ENCODE data around the gene OTOF. TPM values are rescaled to one million over a fixed set of nuclear protein-coding genes. Genes with fewer than 3 reads are reported as not detected.
A peak's percentile ranks its signal among the peaks of the same experiment; 100 is the strongest.

The OTOF gene
- total and polyA plus RNA-seq, 2 donors (not counting 3 experiments of a cell fraction or from before 2014, with no cell fraction given): 0.06 to 0.22 TPM

DNA sequence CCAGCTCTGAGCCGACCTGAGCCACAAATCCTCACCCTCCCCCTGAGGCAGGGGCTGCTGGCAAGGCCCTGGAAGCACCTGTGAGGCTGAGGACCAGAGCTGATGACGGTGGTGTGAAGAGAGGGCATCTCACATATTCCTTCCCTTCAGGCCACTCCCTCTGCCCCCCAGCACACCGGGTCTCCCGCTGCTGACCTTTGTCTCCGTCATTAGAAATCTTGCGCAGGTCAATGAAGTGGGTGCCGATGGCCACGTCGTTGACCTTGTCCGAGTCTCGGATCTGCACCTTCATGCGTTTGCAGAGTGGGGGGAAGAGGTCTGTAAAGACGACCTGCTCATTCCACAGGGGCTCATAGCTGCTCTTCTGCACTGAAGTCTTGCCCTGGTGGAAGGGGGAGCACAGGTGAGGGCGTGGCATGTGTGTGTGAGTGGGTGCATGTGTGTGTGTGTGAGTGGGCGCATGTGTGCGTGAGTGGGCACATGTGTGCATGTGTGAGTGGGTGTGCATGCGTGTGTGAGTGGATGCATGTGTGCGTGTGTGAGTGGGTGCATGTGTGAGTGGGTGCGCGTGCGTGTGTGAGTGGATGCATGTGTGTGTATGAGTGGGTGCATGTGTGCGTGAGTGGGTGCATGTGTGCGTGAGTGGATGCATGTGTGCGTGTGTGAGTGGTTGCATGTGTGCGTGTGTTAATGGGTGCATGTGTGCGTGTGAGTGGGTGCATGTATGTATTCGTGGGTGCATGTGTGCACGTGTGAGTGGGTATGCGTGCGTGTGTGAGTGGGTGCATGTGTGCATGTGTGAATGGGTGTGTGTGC, 4.5 kb upstream of the OTOF start:
- Histone ChIP-seq H3K4me3 (replicated peaks in 1 of 3; ENCODE audit: insufficient read depth in 1 of 3, low read depth in 1 of 3, low read length in 3 of 3) (no peak overlapping the region), H2AFZ (ENCODE audit: low read depth, low read length) (no peak overlapping the region), H3K79me2 (ENCODE audit: control insufficient read depth, insufficient read depth, low read length) (no peaks in the 10 kb centered on the region), H3K27me3 (ENCODE audit: control insufficient read depth in 2 of 2, insufficient read depth in 2 of 2, low read length in 2 of 2) (no peaks in the 10 kb centered on the region), H3K9ac (replicated peaks; ENCODE audit: extremely low read depth, insufficient read depth, low read length) (no peak overlapping the region), H3K27ac (ENCODE audit: insufficient read depth, low read depth, low read length) (no peak overlapping the region), H3K4me1 (ENCODE audit: control insufficient read depth, extremely low read depth, insufficient read depth, low read length) (no peaks in the 10 kb centered on the region), H3K9me3 (replicated peaks; ENCODE audit: control insufficient read depth, insufficient read depth, low read length) (no peaks in the 10 kb centered on the region), H4K20me1 (replicated peaks; ENCODE audit: control insufficient read depth, extremely low read depth, insufficient read depth, low read length) (no peaks in the 10 kb centered on the region), H3K4me2 (ENCODE audit: insufficient read depth, low read length) (no peak overlapping the region), H3K36me3 (ENCODE audit: control insufficient read depth in 2 of 2, extremely low read depth in 1 of 2, insufficient read depth in 2 of 2, low read length in 2 of 2) (no peaks in the 10 kb centered on the region), H3K9me1 (replicated peaks; ENCODE audit: control insufficient read depth, extremely low read depth, insufficient read depth, low read length) (no peaks in the 10 kb centered on the region)
- DNase-seq (ENCODE audit: low read depth, low spot score) (no peak), FAIRE-seq (no peak)
- dilution Hi-C loops (cut with MboI; ENCODE audit: extremely low pct_ligation_motif_present, low sequenced_read_pairs) (no loop called here), intact Hi-C loops (cut with micrococcal nuclease) (no loop called here)
- CTCF ChIA-PET: interaction anchor here (1.2 kb wide), 1 partner anchor 15 kb away, joined by 3 read pairs; no protein-coding TSS in a partner anchor
- no peak for TF ChIP-seq GATA2 (IDR thresholded peaks at IDR 0.05; ENCODE audit: insufficient read depth, insufficient read length, low read depth, low read length)
- TF ChIP-seq, protein P1, sequence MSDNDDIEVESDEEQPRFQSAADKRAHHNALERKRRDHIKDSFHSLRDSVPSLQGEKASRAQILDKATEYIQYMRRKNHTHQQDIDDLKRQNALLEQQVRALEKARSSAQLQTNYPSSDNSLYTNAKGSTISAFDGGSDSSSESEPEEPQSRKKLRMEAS (IDR thresholded peaks at IDR 0.05; ENCODE audit: insufficient read depth, insufficient read length): peak; percentile 52
- TF ChIP-seq, protein P2, sequence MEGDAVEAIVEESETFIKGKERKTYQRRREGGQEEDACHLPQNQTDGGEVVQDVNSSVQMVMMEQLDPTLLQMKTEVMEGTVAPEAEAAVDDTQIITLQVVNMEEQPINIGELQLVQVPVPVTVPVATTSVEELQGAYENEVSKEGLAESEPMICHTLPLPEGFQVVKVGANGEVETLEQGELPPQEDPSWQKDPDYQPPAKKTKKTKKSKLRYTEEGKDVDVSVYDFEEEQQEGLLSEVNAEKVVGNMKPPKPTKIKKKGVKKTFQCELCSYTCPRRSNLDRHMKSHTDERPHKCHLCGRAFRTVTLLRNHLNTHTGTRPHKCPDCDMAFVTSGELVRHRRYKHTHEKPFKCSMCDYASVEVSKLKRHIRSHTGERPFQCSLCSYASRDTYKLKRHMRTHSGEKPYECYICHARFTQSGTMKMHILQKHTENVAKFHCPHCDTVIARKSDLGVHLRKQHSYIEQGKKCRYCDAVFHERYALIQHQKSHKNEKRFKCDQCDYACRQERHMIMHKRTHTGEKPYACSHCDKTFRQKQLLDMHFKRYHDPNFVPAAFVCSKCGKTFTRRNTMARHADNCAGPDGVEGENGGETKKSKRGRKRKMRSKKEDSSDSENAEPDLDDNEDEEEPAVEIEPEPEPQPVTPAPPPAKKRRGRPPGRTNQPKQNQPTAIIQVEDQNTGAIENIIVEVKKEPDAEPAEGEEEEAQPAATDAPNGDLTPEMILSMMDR (IDR thresholded peaks at IDR 0.05; ENCODE audit: extremely low read depth in 1 of 2, insufficient read depth in 1 of 2, low read depth in 1 of 2, low read length in 2 of 2): no peak
- BruUV-seq (replicated peaks): no TSS peak
- POLR2A ChIA-PET: no interaction called here

DNA sequence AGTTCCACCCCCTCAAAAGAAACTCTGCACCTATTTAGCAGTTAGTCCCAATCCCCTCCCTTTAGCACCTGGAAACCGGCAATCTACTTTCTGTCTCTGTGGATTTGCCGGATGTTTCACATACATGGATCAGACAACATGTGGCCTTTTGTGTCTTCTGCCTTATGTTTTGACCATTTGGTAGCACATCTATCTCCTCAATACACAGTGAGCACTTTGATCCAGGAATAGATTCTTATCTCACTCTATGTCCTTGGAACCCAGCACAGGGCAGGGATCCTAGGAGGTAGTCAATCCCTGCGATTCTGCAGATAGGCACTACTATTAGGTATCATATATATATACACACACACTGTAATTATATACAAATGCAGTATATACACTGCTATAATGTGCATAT, 3.8 kb upstream of the OTOF start:
- Histone ChIP-seq H3K9ac (replicated peaks; ENCODE audit: extremely low read depth, insufficient read depth, low read length) (no peak overlapping the region), H3K4me1 (ENCODE audit: control insufficient read depth, extremely low read depth, insufficient read depth, low read length) (no peaks in the 10 kb centered on the region), H4K20me1 (replicated peaks; ENCODE audit: control insufficient read depth, extremely low read depth, insufficient read depth, low read length) (no peaks in the 10 kb centered on the region), H3K4me2 (ENCODE audit: insufficient read depth, low read length) (no peak overlapping the region), H3K9me1 (replicated peaks; ENCODE audit: control insufficient read depth, extremely low read depth, insufficient read depth, low read length) (no peaks in the 10 kb centered on the region), H3K4me3 (replicated peaks in 1 of 3; ENCODE audit: insufficient read depth in 1 of 3, low read depth in 1 of 3, low read length in 3 of 3) (no peak overlapping the region), H3K79me2 (ENCODE audit: control insufficient read depth, insufficient read depth, low read length) (no peaks in the 10 kb centered on the region), H3K36me3 (ENCODE audit: control insufficient read depth in 2 of 2, extremely low read depth in 1 of 2, insufficient read depth in 2 of 2, low read length in 2 of 2) (no peaks in the 10 kb centered on the region), H3K27me3 (ENCODE audit: control insufficient read depth in 2 of 2, insufficient read depth in 2 of 2, low read length in 2 of 2) (no peaks in the 10 kb centered on the region), H3K27ac (ENCODE audit: insufficient read depth, low read depth, low read length) (no peak overlapping the region), H2AFZ (ENCODE audit: low read depth, low read length) (no peak overlapping the region), H3K9me3 (replicated peaks; ENCODE audit: control insufficient read depth, insufficient read depth, low read length) (no peaks in the 10 kb centered on the region)
- BruUV-seq (replicated peaks): no TSS peak
- CTCF ChIA-PET: interaction anchor here (1.2 kb wide), 1 partner anchor 14 kb away, joined by 3 read pairs; no protein-coding TSS in a partner anchor
- TF ChIP-seq MYC (IDR thresholded peaks at IDR 0.05; ENCODE audit: low read depth, low read length) (no peak), POLR2A (IDR thresholded peaks at IDR 0.05; ENCODE audit: low read depth, low read length) (no peak)
- DNase-seq (ENCODE audit: low read depth, low spot score): no peak
- intact Hi-C loops (cut with micrococcal nuclease): no loop called here
- POLR2A ChIA-PET: no interaction called here
- FAIRE-seq: no peak
- dilution Hi-C loops (cut with MboI; ENCODE audit: extremely low pct_ligation_motif_present, low sequenced_read_pairs): no loop called here

All from endothelial cell of umbilical vein (primary cell).